K562 (cell line): ENCODE data around the gene SLC18B1. TPM values are rescaled to one million over a fixed set of nuclear protein-coding genes. Genes with fewer than 3 reads are reported as not detected.

Source experiments
- AFF4 ChIP-seq: sonication (generic); formaldehyde crosslinking; IDR thresholded peaks from 2 replicates; pipeline ENCODE4 v1.8.0; 2023; ENCODE audit warnings: mild to moderate bottlenecking, missing genetic modification reagents
- ETS1 ChIP-seq: conservative IDR thresholded peaks from 2 replicates; pipeline ENCODE4 v1.6.1; 2011; ENCODE audit warnings: low read depth, mild to moderate bottlenecking, low read length; ENCODE audit not compliant: control insufficient read depth
- L3MBTL2 ChIP-seq: fragments of 450-650 bp; IDR thresholded peaks from 2 replicates; pipeline ENCODE4 v1.6.1; 2016; ENCODE audit warnings: mild to moderate bottlenecking, moderate library complexity
- MEF2D ChIP-seq: conservative IDR thresholded peaks from 2 replicates; pipeline ENCODE4 v1.6.1; 2016; ENCODE audit warnings: low read depth, missing genetic modification characterization, missing compliant biosample characterization
- NCOA2 ChIP-seq, 2 experiments: fragments of 450-650 bp; IDR thresholded peaks; 2 replicates each; pipeline ENCODE4 v1.6.1; 2018; ENCODE audit warnings: mild to moderate bottlenecking in 2 of 2, moderate library complexity in 1 of 2; ENCODE audit not compliant: partially characterized antibody in 2 of 2
- NCOR1 ChIP-seq: fragments of 450-650 bp; IDR thresholded peaks from 2 replicates; pipeline ENCODE4 v1.6.1; 2016; ENCODE audit warnings: mild to moderate bottlenecking, moderate library complexity
- RNF2 ChIP-seq: sonication (generic); IDR thresholded peaks from 2 replicates; pipeline ENCODE4 v1.6.1; 2016
- SIRT6 ChIP-seq: IDR thresholded peaks from one replicate; pipeline ENCODE4 v1.6.1; 2012; ENCODE audit warnings: low read depth, mild to moderate bottlenecking, control low read depth, inconsistent platforms, low read length, moderate library complexity
- ZBTB7A ChIP-seq: IDR thresholded peaks from 2 replicates; pipeline ENCODE4 v1.6.1; 2011; ENCODE audit warnings: low read depth, mild to moderate bottlenecking, low read length, moderate library complexity, borderline replicate concordance; ENCODE audit not compliant: control insufficient read depth
- ZFX ChIP-seq: sonication (generic); formaldehyde crosslinking; IDR thresholded peaks from 2 replicates; pipeline ENCODE4 v1.8.0; 2022; ENCODE audit warnings: mild to moderate bottlenecking, missing genetic modification reagents, moderate library complexity
- ZKSCAN3 ChIP-seq: fragments of 250-450 bp; sonication (Bioruptor Pico); IDR thresholded peaks from 2 replicates; pipeline ENCODE4 v1.4.0; 2020
- ZNF140 ChIP-seq: fragments of 250-450 bp; sonication (Bioruptor Pico); IDR thresholded peaks from 2 replicates; pipeline ENCODE4 v1.8.0; 2021; ENCODE audit warnings: moderate library complexity, mild to moderate bottlenecking, inconsistent platforms
- polyA plus RNA-seq, 8 experiments: library from polyadenylated mRNA; depleted of rRNA in 4 of 8; stranded (reverse) in 5 of 8; unstranded in 3 of 8; fragments of >200 nt; fragmentation: Nextera tagmentation in 2 of 8; fragmentation: Illumina TruSeq in 1 of 8; extraction: Ambion mirVana in 2 of 8; extraction: Trizol in 1 of 8; gene quantifications; 2 replicates each; pipeline versions ENCODE4 v1.2.1 to v1.2.3, GENCODE V29; 2011 to 2014; ENCODE audit warnings: inconsistent platforms in 1 of 8, missing spikeins in 1 of 8
- total RNA-seq, 7 experiments: library from RNA; depleted of rRNA in 6 of 7; stranded (reverse); fragments of >200 nt in 6 of 7; fragmentation: Illumina TruSeq in 2 of 7; extraction: Trizol in 2 of 7; gene quantifications; 2 replicates each; pipeline versions ENCODE4 v1.2.1 to v1.2.3, GENCODE V29; 2011 to 2021; ENCODE audit warnings: low replicate concordance in 1 of 7
- TF ChIP-seq, protein P1 (sequence below): fragments of 450-650 bp; IDR thresholded peaks from 2 replicates; pipeline ENCODE4 v1.6.1; 2016; ENCODE audit warnings: borderline replicate concordance
- TF ChIP-seq, protein P2 (sequence below): sonication (generic); formaldehyde crosslinking; IDR thresholded peaks from 2 replicates; pipeline ENCODE4 v1.8.0; 2022; ENCODE audit warnings: mild to moderate bottlenecking, missing genetic modification reagents
- TF ChIP-seq, protein P3 (sequence below): fragments of 450-650 bp; formaldehyde crosslinking; conservative IDR thresholded peaks from 2 replicates; pipeline ENCODE4 v1.4.0; 2022; ENCODE audit warnings: mild to moderate bottlenecking, missing genetic modification characterization

The SLC18B1 gene
- total and polyA plus RNA-seq, 9 of the 15 experiments (the other 6 are each of a cell fraction or from before 2014, with no cell fraction given): 10.4 to 49.1 (median 32.0) TPM

DNA sequence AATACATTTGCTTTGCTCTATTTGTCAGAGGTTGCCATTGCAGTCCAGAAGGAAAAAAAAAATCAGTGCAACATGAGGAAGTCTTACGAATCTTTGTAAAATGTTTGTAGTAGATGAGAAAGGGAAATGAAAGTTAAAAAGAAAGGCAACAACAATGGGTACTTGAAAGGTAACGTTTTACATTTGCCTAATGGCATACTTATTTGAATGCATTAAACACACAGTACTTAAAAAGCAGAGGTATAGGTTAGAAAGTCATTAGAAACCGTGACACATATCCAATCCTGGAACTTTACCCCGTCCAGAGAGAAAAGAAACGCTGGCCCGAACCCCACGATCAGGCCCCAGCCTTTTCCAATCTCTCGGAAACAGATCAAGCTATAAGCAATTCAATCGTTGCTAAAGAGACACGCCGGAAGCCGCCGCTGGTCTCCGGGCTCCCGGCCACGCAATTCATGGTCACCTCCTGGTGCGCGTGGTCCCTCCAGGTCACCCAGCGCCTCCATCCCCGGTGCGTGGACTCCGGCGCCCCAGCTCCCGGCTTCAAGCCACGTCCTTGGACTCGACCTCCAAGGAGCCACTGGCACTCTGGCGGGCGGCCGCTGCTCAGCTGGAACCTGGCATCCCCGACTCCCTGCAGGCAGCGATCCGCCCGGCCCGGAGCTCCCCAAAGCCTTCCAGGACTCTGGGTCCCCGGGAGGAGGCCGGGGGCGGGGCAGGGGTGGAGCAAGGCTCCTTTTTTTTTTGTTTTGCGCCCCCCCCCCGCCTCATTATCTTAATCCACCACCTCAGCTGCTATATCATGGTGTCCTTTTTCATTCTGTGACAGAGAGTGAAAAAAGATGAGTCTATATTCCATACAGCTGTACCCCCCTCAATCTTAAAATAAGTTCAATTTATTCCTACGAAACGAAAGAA is at the start of gene SLC18B1 (continued):
- TF ChIP-seq, protein P1, sequence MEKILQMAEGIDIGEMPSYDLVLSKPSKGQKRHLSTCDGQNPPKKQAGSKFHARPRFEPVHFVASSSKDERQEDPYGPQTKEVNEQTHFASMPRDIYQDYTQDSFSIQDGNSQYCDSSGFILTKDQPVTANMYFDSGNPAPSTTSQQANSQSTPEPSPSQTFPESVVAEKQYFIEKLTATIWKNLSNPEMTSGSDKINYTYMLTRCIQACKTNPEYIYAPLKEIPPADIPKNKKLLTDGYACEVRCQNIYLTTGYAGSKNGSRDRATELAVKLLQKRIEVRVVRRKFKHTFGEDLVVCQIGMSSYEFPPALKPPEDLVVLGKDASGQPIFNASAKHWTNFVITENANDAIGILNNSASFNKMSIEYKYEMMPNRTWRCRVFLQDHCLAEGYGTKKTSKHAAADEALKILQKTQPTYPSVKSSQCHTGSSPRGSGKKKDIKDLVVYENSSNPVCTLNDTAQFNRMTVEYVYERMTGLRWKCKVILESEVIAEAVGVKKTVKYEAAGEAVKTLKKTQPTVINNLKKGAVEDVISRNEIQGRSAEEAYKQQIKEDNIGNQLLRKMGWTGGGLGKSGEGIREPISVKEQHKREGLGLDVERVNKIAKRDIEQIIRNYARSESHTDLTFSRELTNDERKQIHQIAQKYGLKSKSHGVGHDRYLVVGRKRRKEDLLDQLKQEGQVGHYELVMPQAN: no peak; the same call in none of the 2 replicates
- TF ChIP-seq MEF2D (tag): no peak
- 0 out of 2 replicates have a peak, but pooled peaks have one; percentile 27 for TF ChIP-seq ZBTB7A
- TF ChIP-seq, protein P2, sequence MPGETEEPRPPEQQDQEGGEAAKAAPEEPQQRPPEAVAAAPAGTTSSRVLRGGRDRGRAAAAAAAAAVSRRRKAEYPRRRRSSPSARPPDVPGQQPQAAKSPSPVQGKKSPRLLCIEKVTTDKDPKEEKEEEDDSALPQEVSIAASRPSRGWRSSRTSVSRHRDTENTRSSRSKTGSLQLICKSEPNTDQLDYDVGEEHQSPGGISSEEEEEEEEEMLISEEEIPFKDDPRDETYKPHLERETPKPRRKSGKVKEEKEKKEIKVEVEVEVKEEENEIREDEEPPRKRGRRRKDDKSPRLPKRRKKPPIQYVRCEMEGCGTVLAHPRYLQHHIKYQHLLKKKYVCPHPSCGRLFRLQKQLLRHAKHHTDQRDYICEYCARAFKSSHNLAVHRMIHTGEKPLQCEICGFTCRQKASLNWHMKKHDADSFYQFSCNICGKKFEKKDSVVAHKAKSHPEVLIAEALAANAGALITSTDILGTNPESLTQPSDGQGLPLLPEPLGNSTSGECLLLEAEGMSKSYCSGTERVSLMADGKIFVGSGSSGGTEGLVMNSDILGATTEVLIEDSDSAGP (CRISPR knock-in tag): no peak
- no peak for TF ChIP-seq L3MBTL2
- peak; percentile 62; the same call in 1 of the 2 replicates for TF ChIP-seq ETS1
- no peak for TF ChIP-seq NCOA2 (IDR thresholded peaks at IDR 0.05; ENCODE audit: partially characterized antibody in 2 of 2)
- no peak for TF ChIP-seq ZKSCAN3
- TF ChIP-seq AFF4 (CRISPR knock-in tag): no peak
- TF ChIP-seq ZNF140 (CRISPR knock-in tag): no peak
- peak; percentile 2; the same call in 1 of the 2 replicates for TF ChIP-seq NCOR1
- TF ChIP-seq SIRT6: no peak
- TF ChIP-seq, protein P3, sequence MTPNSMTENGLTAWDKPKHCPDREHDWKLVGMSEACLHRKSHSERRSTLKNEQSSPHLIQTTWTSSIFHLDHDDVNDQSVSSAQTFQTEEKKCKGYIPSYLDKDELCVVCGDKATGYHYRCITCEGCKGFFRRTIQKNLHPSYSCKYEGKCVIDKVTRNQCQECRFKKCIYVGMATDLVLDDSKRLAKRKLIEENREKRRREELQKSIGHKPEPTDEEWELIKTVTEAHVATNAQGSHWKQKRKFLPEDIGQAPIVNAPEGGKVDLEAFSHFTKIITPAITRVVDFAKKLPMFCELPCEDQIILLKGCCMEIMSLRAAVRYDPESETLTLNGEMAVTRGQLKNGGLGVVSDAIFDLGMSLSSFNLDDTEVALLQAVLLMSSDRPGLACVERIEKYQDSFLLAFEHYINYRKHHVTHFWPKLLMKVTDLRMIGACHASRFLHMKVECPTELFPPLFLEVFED (CRISPR knock-in tag): no peak
- peak; percentile 41; the same call in 1 of the 2 replicates for TF ChIP-seq RNF2
- peak; percentile 50; the same call in 1 of the 2 replicates for TF ChIP-seq ZFX (CRISPR knock-in tag)
